Activated CD8-positive, alpha-beta memory T cell treated with anti-CD3 and anti-CD28 coated beads for 1 hour (primary cell): ENCODE results near the gene LAMA4.

Experiments used
- DNase-seq, 2 donors: peaks; one replicate each; pipeline ENCODE4 v3.0.0-alpha.2; 2020; ENCODE audit warnings: low read depth in 1 of 2; ENCODE audit errors: extremely low read depth in 1 of 2

Gene LAMA4

GRCh38 chr6:112194511-112194910 lies 59.9 kb downstream of the LAMA4 start:
- no peak for DNase-seq

- no peak for DNase-seq
These were observed 60.8 kb downstream of the LAMA4 start for GRCh38 chr6:112193535-112194051.

GRCh38 chr6:112193117-112193516 lies 61.2 kb downstream of the LAMA4 start:
- no peak for DNase-seq

GRCh38 chr6:112191509-112192020 lies 62.8 kb downstream of the LAMA4 start:
- no peak for DNase-seq

GRCh38 chr6:112190164-112190563 lies 64.2 kb downstream of the LAMA4 start:
- no peak for DNase-seq

- DNase-seq: no peak
These were observed 64.9 kb downstream of the LAMA4 start for GRCh38 chr6:112189494-112189893.

- DNase-seq: no peak
These were observed 65.5 kb downstream of the LAMA4 start for GRCh38 chr6:112188906-112189305.

GRCh38 chr6:112187736-112188135 lies 66.6 kb downstream of the LAMA4 start:
- no peak for DNase-seq

- DNase-seq: no peak
These were observed 69.4 kb downstream of the LAMA4 start for GRCh38 chr6:112184951-112185350.

GRCh38 chr6:112183271-112183671 lies 71.1 kb downstream of the LAMA4 start:
- DNase-seq: no peak

GRCh38 chr6:112181130-112181529 lies 73.2 kb downstream of the LAMA4 start:
- no peak for DNase-seq

GRCh38 chr6:112180095-112180820 lies 74.1 kb downstream of the LAMA4 start:
- DNase-seq: peak in 1 of 2 donors; percentile 17

- DNase-seq: no peak
These were observed 74.7 kb downstream of the LAMA4 start for GRCh38 chr6:112179631-112180030.

- DNase-seq: no peak
These were observed 75.5 kb downstream of the LAMA4 start for GRCh38 chr6:112178846-112179245.

- DNase-seq: no peak
These were observed 77.3 kb downstream of the LAMA4 start for GRCh38 chr6:112177092-112177491.

- no peak for DNase-seq
These were observed 78.2 kb downstream of the LAMA4 start for GRCh38 chr6:112176175-112176574.

- no peak for DNase-seq
These were observed 81.1 kb downstream of the LAMA4 start for GRCh38 chr6:112173221-112173804.

- no peak for DNase-seq
These were observed 81.8 kb downstream of the LAMA4 start for GRCh38 chr6:112172540-112172939.

- DNase-seq: no peak
These were observed 84.8 kb downstream of the LAMA4 start for GRCh38 chr6:112169541-112169940.

- peak; percentile 39 to 57 for DNase-seq
These were observed 90.8 kb downstream of the LAMA4 start for GRCh38 chr6:112163295-112164257.

- DNase-seq: no peak
These were observed 93.6 kb downstream of the LAMA4 start for GRCh38 chr6:112160745-112161144.
